IPS DF 19.7 (cell line): Measurements from ENCODE around the gene MYH7B.

Experiments used
- DNase-seq: peaks from one replicate; pipeline ENCODE4 v3.0.0-alpha.2; 2013; ENCODE audit warnings: low read depth, low spot score

The MYH7B gene

GRCh38 chr20:35004749-35005462, 49.2 kb downstream of the MYH7B start:
- no peak for DNase-seq
